SIG-M5 treated with dmso at 0.1 percent for 504 hours (cell line): ENCODE measurements around the gene GPR52.

Source experiments
- DNase-seq: peaks from one replicate; lab custom pipeline; 2025; ENCODE audit not compliant: unreplicated experiment; lab: John Stamatoyannopoulos, UW

GPR52 gene

DNA sequence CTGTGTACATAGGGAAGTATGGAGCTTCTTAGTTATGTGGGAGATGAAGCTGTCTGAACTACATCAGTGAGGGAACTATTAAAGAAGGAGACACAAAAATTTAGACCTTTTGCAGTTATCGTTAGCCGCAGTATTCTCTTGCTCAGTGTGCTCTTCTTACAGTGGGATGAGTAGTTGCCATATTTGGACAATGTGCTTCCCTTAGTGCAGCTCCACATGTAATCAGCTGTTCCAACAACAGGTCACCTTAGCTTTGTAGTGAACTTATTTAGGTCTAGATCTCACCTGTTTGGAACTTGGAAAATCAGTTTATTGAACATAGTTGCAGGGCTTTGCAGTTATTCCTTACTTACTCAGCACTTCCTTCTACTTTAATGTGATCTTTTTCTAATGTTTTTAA, 18.1 kb downstream of the GPR52 start:
- DNase-seq: no peak

DNA sequence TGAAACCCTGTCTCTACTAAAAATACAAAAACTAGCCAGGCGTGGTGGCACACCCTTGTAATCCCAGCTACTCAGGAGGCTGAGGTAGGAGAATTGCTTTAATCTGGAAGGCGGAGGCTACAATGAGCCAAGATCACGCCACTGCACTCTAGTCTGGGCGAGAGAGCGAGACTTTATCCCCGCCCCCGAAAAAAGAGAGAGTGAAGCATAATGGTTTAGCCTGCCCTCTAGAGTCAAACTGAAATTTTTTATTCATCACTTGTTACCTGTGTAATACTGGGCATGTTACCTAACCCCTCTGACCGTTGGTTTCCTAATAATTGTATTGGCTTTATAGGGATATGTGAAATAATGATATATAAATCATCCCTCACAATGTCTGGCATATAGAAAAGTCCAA, 18.8 kb downstream of the GPR52 start:
- DNase-seq: no peak

GRCh38 chr1:174469052-174469451, 21.3 kb downstream of the GPR52 start:
- DNase-seq: no peak

DNA sequence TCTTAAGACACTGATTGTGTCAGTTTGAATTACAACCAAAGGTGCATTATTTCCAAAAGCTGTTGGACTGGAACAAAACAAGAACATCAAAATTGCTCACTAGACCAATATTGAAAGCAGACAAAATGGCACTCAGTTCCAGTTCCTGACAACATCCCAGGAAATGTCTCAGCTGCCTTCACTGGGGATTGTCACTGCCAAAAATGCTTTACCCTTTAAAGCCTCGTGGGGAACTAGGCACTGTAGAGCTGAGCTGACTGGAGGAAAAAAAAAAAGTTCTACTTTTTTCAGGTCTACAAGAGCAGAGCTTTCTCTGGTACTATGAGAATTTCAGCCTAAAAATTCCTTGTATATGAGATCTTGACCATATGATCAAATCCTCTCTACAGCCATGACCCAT, 21.9 kb downstream of the GPR52 start:
- DNase-seq: no peak

- no peak for DNase-seq
Measured at GRCh38 chr1:174479281-174479680, 31.5 kb downstream of the GPR52 start.

DNA sequence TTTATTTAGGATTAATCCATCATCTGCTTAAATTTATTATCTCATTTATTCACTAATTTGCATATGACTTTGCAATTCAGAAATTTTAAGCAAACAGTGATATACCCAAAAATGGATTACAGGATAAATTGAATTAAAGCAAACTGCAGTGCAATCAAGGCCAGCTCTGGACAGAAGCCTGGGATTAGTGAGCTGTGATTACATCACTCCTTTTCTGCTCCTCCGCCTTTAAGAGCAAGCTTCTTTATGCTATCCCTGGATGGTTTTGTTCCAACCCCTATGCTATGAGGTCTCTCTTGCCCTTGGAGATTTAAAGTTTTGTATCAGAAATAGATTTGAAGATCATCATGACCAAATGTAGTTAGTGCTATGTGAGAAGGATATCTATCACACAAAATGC, 32.6 kb downstream of the GPR52 start:
- DNase-seq: no peak

- DNase-seq: no peak
Measured at GRCh38 chr1:174491606-174492005, 43.8 kb downstream of the GPR52 start.

DNA sequence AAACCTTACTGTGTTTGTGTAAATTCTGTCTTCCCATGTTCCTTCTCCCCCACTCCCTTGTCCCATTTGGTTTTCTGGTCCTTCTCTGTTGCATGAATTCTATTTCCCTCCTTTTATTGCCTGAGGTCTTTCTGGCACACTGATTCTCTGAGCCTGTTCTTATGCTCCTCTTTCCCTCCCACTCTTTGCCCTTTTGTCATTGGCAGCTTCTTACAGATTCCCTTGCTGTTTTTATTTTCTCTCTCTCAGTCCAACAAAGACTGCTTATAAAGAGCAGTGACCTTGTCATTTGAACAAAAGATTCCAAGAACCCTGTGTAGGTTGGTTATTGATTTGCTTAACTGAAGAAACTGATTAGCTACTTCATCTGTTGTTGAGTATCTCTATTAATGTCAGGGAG, 49.7 kb downstream of the GPR52 start:
- no peak for DNase-seq
